AG10803 (cell line): Measurements from ENCODE around the gene DIRAS1.
A peak's percentile ranks its signal among the peaks of the same experiment; 100 is the strongest.

Experiments
- DNase-seq: peaks from one replicate; pipeline ENCODE4 v3.0.0; 2010; ENCODE audit warnings: low read depth
- H3K4me3 ChIP-seq: 2 replicates; pipeline ENCODE4 v1.5.1; 2011; ENCODE audit warnings: mild to moderate bottlenecking, low read length, control low read depth
- CTCF ChIP-seq: conservative IDR thresholded peaks from 2 replicates; pipeline ENCODE4 v1.5.1; 2011; ENCODE audit warnings: mild to moderate bottlenecking, low read length, control low read depth, inconsistent platforms

The DIRAS1 gene

DNA sequence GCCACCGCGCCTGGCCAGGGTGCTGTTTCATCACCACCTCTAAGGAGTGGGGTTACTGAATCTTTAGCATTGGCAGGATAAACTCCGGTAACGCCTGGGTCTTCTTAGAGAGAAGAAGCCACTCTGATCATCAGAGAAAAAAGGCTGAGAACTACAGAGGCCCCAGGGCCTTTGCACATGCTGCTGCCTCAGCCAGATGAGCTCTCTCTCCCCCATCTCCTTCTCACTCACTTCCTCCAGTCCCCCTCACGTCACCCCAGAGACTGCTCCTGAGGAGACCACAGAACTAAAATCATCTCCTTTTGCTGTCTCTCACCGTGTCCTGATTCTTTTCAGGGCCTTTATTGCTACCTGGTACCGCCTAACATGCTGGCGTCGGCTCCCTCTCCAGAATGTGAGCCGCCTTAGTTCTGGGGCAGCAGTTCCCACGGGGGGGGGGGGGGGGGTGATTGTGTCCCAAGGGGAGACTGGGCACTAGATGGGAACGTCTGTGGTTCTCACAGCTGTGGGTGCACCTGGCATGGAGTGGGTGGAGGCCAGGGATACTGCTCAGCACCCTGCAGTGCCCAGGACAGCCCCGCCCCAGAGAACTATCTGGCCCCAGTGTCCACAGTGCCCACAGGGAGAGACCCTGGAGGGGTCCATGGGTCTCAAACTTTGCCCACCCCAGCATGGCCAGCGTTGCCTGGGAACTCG lies 5.1 kb upstream of the DIRAS1 start:
- TF ChIP-seq CTCF = no peak
- H3K4me3 ChIP-seq = no peak overlapping the region
- no peak for DNase-seq

GRCh38 chr19:2724148-2724557 lies 3.0 kb upstream of the DIRAS1 start:
- no peak for DNase-seq
- TF ChIP-seq CTCF = peak; percentile 15

GRCh38 chr19:2723747-2724146 lies 2.6 kb upstream of the DIRAS1 start:
- no peak for DNase-seq
- H3K4me3 ChIP-seq = no peak overlapping the region
- no peak for TF ChIP-seq CTCF

More at GRCh38 chr19:2724148-2724557, 3.0 kb upstream of the DIRAS1 start:
- H3K4me3 ChIP-seq = no peak overlapping the region

GRCh38 chr19:2723345-2723715 lies 2.2 kb upstream of the DIRAS1 start:
- no peak for DNase-seq
- H3K4me3 ChIP-seq = no peak overlapping the region
- no peak for TF ChIP-seq CTCF

DNA sequence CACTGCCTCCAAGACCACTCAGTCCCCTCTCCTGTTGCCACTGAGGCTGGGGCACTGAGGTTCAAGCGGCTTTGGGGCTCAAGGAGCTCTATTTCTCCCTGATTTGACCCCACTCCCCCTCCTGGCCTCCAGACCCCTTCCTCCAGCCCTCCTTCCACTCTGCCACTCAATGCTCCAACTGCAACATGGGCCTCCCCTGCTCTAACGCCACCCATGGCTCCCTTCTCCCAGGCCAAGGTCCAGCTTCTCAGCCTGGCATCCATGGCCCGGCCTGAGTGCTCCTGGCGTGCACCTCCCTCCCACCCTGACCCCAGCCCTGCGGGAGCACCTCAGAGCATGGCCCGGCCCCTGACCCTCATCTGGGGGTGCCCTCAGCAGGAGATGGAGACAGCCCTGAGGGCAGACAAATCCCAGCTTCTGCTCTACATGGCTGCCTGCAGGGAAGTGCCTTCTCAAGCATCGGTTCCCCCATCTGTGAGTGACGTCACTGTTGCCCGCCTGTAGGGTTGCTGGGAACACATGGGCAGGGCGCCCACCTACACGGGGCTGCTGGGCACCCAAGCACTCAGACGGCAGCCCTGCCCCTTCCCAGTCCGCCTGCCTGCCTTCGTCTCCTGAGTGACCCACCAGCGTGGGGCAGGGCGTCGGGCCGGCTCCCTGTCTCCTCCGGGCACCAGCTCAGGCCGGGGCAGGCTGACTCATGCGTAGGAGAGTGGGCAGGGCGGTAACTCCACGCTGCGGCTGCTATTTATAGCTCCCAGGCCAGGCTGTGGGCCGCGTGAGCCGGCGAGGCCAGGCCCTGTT lies 1.6 kb upstream of the DIRAS1 start:
- TF ChIP-seq CTCF = no peak
- DNase-seq = peak; percentile 79
- peak overlapping the region; percentile 9 for H3K4me3 ChIP-seq

GRCh38 chr19:2721570-2722540 lies 683 bp upstream of the DIRAS1 start:
- peak overlapping the region; percentile 59 for H3K4me3 ChIP-seq
- DNase-seq = no peak
- no peak for TF ChIP-seq CTCF
